Activated CD8-positive, alpha-beta memory T cell treated with anti-CD3 and anti-CD28 coated beads for 36 hours (primary cell): ENCODE measurements around the gene RPS6KA1. TPM values are rescaled to one million over a fixed set of nuclear protein-coding genes. Genes with fewer than 3 reads are reported as not detected.
"Not testable (repeated sequence)": the region's sequence is repeated elsewhere in the genome, so short reads cannot be mapped to it uniquely, and the experiment has no call there.

ENCODE experiments used
- CTCF ChIA-PET: fragments of 350-600 bp; sonication (Branson Sonifier 250); formaldehyde crosslinking; loops from one replicate; lab custom pipeline; 2021; ENCODE audit warnings: antibody characterized with exemption; lab: Charles Lee
- POLR2A ChIA-PET: fragments of 350-600 bp; sonication (Branson Sonifier 250); formaldehyde crosslinking; loops from one replicate; lab custom pipeline; 2021; ENCODE audit warnings: antibody characterized with exemption; lab: Charles Lee
- total RNA-seq, 2 experiments: library from RNA; stranded (reverse); gene quantifications; one replicate each; pipeline ENCODE4 v1.2.3, GENCODE V29; 2021

The RPS6KA1 gene
- 100 to 1,000 TPM; 220 to 222 TPM for total RNA-seq

DNA sequence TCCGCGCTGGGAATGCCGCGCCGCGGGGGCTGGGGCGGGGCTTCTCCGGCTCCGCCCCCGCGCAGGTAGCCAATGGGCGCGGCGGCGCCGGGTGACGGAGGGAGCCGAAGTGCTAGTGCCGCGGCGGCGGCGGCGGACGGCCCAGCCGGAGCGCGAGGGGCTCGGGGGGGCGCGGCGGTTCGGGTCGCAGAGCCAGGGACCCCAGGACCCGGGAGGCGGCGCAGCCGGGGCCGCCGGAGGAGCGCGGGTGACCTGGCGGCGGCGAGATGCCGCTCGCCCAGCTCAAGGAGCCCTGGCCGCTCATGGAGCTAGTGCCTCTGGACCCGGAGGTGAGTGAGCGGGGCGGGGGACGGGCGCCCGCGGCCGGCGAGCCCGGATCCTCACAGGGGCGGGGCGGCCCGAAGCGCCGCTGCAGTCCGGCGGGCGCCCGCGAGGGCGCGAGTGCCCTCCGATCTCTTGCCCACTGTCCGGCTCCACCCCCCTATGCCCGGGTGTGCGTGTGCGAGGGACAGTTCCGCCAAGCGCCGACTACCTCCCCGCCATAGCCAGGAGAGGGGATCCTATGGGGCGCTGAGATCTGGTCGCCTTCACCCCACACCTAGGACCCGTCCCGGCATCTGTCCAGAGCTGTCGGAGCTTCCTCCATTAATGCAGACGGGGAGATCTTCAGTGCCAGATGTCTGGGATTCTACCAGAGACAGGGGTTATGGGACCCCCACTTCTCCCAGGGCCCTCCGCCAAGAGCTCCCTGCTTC lies at the start of gene RPS6KA1:
Gene RPS6KA1, plus strand, starts transcription at position 107 of the 755 bp plus-strand sequence. Its CDS starts 160 bp downstream, at position 267.
- POLR2A ChIA-PET = interaction anchor here (0.5 to 2.3 kb wide), 5 partner anchors 9 to 30 kb away, joined by 3 to 7 read pairs (median 5); no protein-coding TSS in a partner anchor
- CTCF ChIA-PET = interaction anchor here (0.6 to 3.9 kb wide), 5 partner anchors 9 to 30 kb away, joined by 3 to 16 read pairs (median 3); no protein-coding TSS in a partner anchor

GRCh38 chr1:26482921-26483320 lies 46.6 kb upstream of the RPS6KA1 start:
- CTCF ChIA-PET = no interaction called here
- POLR2A ChIA-PET = no interaction called here

DNA sequence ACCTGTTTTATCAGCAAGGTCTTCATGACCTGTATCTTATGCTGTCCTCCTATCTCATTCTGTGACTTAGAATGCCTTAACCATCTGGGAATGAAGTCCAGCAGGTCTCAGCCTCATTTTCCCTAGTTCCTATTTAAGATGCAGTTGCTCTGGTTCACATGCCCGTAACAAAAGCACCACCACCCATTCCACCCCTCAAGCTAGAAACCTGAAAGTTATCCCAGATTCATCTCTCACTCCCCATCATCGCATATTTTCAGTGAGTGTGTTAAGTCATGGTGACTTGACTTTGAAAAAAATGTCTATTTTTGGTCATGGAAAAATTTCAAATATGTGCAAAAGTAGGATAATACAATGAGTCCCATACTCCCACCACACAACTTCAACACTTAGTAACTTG lies 45.6 kb upstream of the RPS6KA1 start:
- POLR2A ChIA-PET = interaction anchor here (1.2 kb wide), 1 partner anchor 14 kb away, joined by 3 read pairs; no protein-coding TSS in a partner anchor
- CTCF ChIA-PET = no interaction called here

GRCh38 chr1:26490155-26490554 lies 39.4 kb upstream of the RPS6KA1 start:
- ChIA-PET CTCF (interaction anchor here (1.1 to 2.6 kb wide), 2 partner anchors 10 to 113 kb away, joined by 3 to 9 read pairs; no protein-coding TSS in a partner anchor), POLR2A (no interaction called here)

DNA sequence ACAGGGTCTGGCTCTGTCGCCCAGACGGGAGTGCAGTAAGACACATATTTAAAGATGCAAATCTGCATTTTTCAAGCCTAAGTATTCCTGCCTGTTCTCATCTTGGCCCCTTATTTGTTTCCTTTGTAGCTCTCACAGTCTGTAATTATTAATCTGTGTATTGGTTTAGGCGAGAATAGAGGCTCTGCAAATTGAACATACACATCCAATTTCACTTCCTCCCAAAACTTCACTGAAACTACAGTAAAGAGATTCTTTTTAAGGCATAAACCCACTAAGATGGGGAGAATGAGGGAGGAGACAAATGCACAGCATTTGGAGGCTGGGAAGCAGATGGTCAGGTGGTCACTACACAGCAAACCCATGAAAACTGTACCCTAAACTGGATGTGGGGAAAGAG lies 36.3 kb upstream of the RPS6KA1 start:
- ChIA-PET CTCF (no interaction called here), POLR2A (no interaction called here)

GRCh38 chr1:26493938-26494337 lies 35.6 kb upstream of the RPS6KA1 start:
- ChIA-PET POLR2A (no interaction called here), CTCF (no interaction called here)

GRCh38 chr1:26496861-26497260 lies 32.7 kb upstream of the RPS6KA1 start:
- CTCF ChIA-PET = no interaction called here
- POLR2A ChIA-PET = interaction anchor here (0.7 kb wide), 1 partner anchor 68 kb away, joined by 5 read pairs; no protein-coding TSS in a partner anchor

- POLR2A ChIA-PET = no interaction called here
- CTCF ChIA-PET = interaction anchor here (0.6 to 1.5 kb wide), 3 partner anchors 18 to 1001 kb away, joined by 3 to 4 read pairs (median 3); no protein-coding TSS in a partner anchor
Measured at GRCh38 chr1:26498894-26499293, 30.7 kb upstream of the RPS6KA1 start.

DNA sequence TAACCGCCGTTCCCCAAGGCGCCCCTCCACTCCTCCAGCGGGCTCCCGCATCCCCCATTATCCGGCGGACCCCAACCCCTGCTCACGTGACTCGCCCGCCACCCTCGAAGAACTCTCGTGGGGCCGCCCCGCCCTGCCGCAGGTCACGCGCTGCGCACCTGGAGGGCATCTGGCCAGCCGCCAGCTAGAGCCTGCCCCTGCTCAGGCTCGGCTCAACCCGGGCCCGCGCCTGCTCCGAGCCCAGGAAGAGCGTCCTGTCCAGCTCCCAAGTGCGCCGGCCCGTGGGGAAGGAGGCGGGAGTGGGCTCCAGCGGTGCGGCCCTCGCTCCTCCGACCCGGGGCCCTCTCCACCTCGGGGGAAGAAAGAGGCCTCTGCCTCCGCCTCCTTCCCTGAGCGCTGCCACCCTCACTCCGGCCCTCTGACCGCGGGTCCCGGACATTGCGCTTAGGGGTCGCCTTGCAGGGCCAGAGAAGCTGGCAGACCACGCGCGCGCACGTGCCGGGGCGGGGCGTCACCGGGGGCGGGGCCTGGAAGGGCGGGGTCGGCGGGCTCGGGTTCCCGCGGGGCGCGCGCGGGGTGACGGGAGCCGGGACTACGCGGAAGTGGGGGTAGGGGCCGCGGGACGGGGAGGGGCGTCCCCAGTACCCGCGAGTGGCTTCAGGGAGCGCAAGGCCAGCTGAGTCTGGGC lies 28.9 kb upstream of the RPS6KA1 start:
- POLR2A ChIA-PET = interaction anchor here (0.6 to 2.2 kb wide), 17 partner anchors 21 to 400 kb away, joined by 3 to 16 read pairs (median 4); partner anchors contain the start of genes CD52, DHDDS, GPATCH3 and GPN2
- CTCF ChIA-PET = interaction anchor here (0.7 to 2.4 kb wide), 24 partner anchors 10 to 293 kb away, joined by 3 to 18 read pairs (median 4); partner anchors contain the start of genes CEP85, DHDDS and HMGN2

- POLR2A ChIA-PET = not testable (repeated sequence)
- CTCF ChIA-PET = interaction anchor here (0.6 to 1.3 kb wide), 2 partner anchors 10 to 52 kb away, joined by 5 to 6 read pairs; no protein-coding TSS in a partner anchor
Measured at GRCh38 chr1:26510711-26511110, 18.9 kb upstream of the RPS6KA1 start.

- POLR2A ChIA-PET = interaction anchor here (0.6 kb wide), 1 partner anchor 392 kb away, joined by 3 read pairs; no protein-coding TSS in a partner anchor
- CTCF ChIA-PET = not testable (repeated sequence)
Measured at GRCh38 chr1:26515836-26516235, 13.7 kb upstream of the RPS6KA1 start.

DNA sequence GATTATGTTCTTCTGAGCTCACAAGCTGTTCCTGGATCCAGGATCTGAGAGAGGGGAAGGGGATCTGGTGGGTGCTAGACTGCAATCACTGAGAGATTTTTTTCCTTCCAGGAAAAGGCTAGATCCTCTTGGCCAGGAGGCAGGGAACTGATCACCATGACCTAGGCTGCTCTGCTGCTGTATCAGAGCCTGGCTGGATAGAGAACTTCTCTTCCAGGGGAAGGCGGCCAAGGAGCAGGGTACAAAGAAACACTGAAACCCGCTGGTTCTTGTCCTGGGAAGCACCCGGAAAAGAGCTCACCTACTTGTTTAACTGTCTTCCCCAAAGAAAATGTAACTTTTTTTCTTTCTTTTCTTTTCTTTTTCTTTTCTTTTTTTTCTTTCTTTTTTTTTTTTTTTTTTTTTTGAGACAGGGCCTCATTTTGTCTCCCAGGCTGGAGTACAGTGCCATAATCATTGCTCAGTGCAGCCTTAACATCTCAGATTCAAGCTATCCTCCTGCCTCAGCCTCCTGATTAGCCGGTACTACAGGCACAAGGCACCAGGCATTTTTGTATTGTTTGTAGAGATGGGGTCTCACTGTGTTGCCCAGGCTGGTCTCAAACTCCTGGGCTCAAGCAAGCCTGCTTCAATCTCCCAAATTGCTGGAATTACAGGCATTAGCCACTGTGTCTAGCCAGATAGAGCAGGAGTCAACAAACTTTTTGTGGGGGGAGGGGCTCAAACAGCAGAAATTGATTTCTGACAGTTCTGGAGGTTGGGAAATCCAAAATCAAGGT lies 12.4 kb upstream of the RPS6KA1 start:
- ChIA-PET POLR2A (interaction anchor here (0.7 kb wide), 1 partner anchor 224 kb away, joined by 10 read pairs; no protein-coding TSS in a partner anchor), CTCF (interaction anchor here (1.1 to 1.2 kb wide), 2 partner anchors 17 to 23 kb away, joined by 4 to 6 read pairs; no protein-coding TSS in a partner anchor)

DNA sequence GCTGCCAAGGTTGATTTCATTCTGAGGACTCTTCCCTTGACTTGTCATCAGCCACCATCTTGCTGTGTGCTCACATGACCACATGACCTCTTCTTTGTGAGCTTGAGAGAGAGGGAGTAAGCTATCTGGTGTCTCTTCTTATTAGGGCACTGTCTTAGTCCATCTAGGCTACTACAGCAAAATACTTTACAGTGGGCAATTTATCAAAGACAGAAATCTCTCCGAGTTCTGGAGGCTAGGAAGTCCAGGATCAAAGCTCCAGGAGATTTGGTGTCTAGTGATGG lies 11.9 kb upstream of the RPS6KA1 start:
- ChIA-PET POLR2A (no interaction called here), CTCF (interaction anchor here (1.1 kb wide), 1 partner anchor 18 kb away, joined by 4 read pairs; no protein-coding TSS in a partner anchor)

DNA sequence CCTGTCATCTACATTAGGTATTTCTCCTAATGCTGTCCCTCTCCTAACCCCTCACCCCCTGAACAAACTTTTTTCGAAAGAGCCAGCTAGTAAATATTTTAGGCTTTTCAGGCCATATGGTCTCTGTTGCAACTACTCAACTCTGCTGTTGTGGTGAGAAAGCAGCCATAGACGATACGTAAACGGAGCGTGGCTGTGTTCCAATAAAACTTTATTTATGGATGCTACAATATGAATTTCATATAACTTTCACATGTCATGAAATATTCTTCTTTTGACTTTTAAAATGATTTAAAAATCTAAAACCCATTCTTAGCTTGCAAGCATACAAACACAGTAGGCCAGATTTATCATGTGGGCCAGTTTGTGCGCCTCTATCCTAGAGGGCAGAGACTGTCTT lies 11.2 kb upstream of the RPS6KA1 start:
- CTCF ChIA-PET = no interaction called here

GRCh38 chr1:26520339-26520738 lies 9.2 kb upstream of the RPS6KA1 start:
- ChIA-PET CTCF (no interaction called here), POLR2A (no interaction called here)

More for the DNA sequence above, 11.2 kb upstream of the RPS6KA1 start:
- POLR2A ChIA-PET = no interaction called here

GRCh38 chr1:26521669-26522030 lies 7.9 kb upstream of the RPS6KA1 start:
- POLR2A ChIA-PET = interaction anchor here (2.1 kb wide), 1 partner anchor 20 kb away, joined by 5 read pairs; no protein-coding TSS in a partner anchor
- CTCF ChIA-PET = interaction anchor here (0.6 kb wide), 1 partner anchor 295 kb away, joined by 4 read pairs; no protein-coding TSS in a partner anchor

DNA sequence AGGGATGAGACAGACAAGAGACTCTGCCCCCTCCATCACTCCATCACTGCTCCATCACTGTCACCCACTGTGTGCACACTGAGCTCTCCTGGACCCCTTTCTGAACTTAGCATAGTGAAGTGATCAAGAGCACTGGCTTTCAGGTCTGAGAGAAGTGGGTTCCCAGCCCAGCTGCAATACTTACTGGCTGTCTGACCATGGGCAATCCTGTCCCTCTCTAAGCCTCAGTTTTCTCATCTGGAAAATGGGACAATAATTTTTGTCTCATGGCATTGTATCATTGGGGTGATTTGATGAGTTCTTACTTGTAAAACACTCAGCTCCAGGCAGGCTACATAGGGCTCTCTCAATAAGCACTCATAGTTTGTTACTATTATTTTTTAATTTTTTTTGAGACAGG lies 7.5 kb upstream of the RPS6KA1 start:
- POLR2A ChIA-PET = interaction anchor here (2.1 kb wide), 1 partner anchor 21 kb away, joined by 5 read pairs; no protein-coding TSS in a partner anchor

GRCh38 chr1:26524181-26524580 lies 5.4 kb upstream of the RPS6KA1 start:
- CTCF ChIA-PET = interaction anchor here (0.7 to 1.6 kb wide), 3 partner anchors 18 to 88 kb away, joined by 3 to 8 read pairs (median 4); no protein-coding TSS in a partner anchor
- POLR2A ChIA-PET = interaction anchor here (0.6 to 0.7 kb wide), 2 partner anchors 285 to 593 kb away, joined by 4 to 5 read pairs; no protein-coding TSS in a partner anchor

More for the DNA sequence above, 7.5 kb upstream of the RPS6KA1 start:
- CTCF ChIA-PET = no interaction called here
